ENCODE data around the gene IQCK. TPM values are rescaled to one million over a fixed set of nuclear protein-coding genes. Genes with fewer than 3 reads are reported as not detected.

Gene IQCK
- total RNA-seq, 2 donors from 2014 or later = 13.1 to 13.2 TPM

- intact Hi-C loops (cut with DNase I) = no loop called here
- Histone ChIP-seq H3K36me3 (no peaks in the 10 kb centered on the region), H3K27ac (no peak overlapping the region), H3K9me3 (no peaks in the 10 kb centered on the region), H3K4me1 (no peaks in the 10 kb centered on the region), H3K9ac (ENCODE audit: low read depth in 2 of 2, low read length in 2 of 2) (no peak overlapping the region), H3K27me3 (no peaks in the 10 kb centered on the region), H3K4me3 (no peak overlapping the region)
- TF ChIP-seq CTCF (IDR thresholded peaks at IDR 0.05) = no peak
- no peak for DNase-seq
These were observed 91.6 kb downstream of the IQCK start for GRCh38 chr16:19809693-19810092.

- DNase-seq = no peak
- intact Hi-C loops (cut with DNase I) = no loop called here
- H3K4me3 ChIP-seq = no peak overlapping the region
- H3K4me1 ChIP-seq = no peaks in the 10 kb centered on the region
- H3K27ac ChIP-seq = no peak overlapping the region
- H3K27me3 ChIP-seq = no peaks in the 10 kb centered on the region
- TF ChIP-seq CTCF (IDR thresholded peaks at IDR 0.05) = no peak
- no peaks in the 10 kb centered on the region for H3K9me3 ChIP-seq
- H3K9ac ChIP-seq (ENCODE audit: low read depth in 2 of 2, low read length in 2 of 2) = no peak overlapping the region
- H3K36me3 ChIP-seq = no peaks in the 10 kb centered on the region
These were observed 93.0 kb downstream of the IQCK start for GRCh38 chr16:19810817-19811731.

- intact Hi-C loops (cut with DNase I) = no loop called here
- Histone ChIP-seq H3K4me1 (no peaks in the 10 kb centered on the region), H3K27me3 (no peaks in the 10 kb centered on the region), H3K9me3 (no peaks in the 10 kb centered on the region), H3K27ac (no peak overlapping the region), H3K36me3 (no peaks in the 10 kb centered on the region), H3K4me3 (no peak overlapping the region), H3K9ac (ENCODE audit: low read depth in 2 of 2, low read length in 2 of 2) (no peak overlapping the region)
- no peak for TF ChIP-seq CTCF (IDR thresholded peaks at IDR 0.05)
- DNase-seq = no peak
These were observed 94.9 kb downstream of the IQCK start for GRCh38 chr16:19812986-19813385.

GRCh38 chr16:19815418-19815817, 97.3 kb downstream of the IQCK start:
- H3K27me3 ChIP-seq = no peaks in the 10 kb centered on the region
- intact Hi-C loops (cut with DNase I) = no loop called here
- no peak overlapping the region for H3K4me3 ChIP-seq
- no peak overlapping the region for H3K9ac ChIP-seq (ENCODE audit: low read depth in 2 of 2, low read length in 2 of 2)
- H3K9me3 ChIP-seq = no peaks in the 10 kb centered on the region
- no peak for TF ChIP-seq CTCF (IDR thresholded peaks at IDR 0.05)
- H3K36me3 ChIP-seq = no peaks in the 10 kb centered on the region
- DNase-seq = no peak
- no peaks in the 10 kb centered on the region for H3K4me1 ChIP-seq
- H3K27ac ChIP-seq = no peak overlapping the region

GRCh38 chr16:19817122-19817521, 99.1 kb downstream of the IQCK start:
- H3K4me1 ChIP-seq = no peaks in the 10 kb centered on the region
- H3K9ac ChIP-seq (ENCODE audit: low read depth in 2 of 2, low read length in 2 of 2) = no peak overlapping the region
- H3K27me3 ChIP-seq = no peaks in the 10 kb centered on the region
- no peaks in the 10 kb centered on the region for H3K9me3 ChIP-seq
- no peak for DNase-seq
- no peaks in the 10 kb centered on the region for H3K36me3 ChIP-seq
- intact Hi-C loops (cut with DNase I) = no loop called here
- TF ChIP-seq CTCF (IDR thresholded peaks at IDR 0.05) = no peak
- no peak overlapping the region for H3K4me3 ChIP-seq
- H3K27ac ChIP-seq = no peak overlapping the region
